ENCODE measurements around the gene H2BW2.

DNA sequence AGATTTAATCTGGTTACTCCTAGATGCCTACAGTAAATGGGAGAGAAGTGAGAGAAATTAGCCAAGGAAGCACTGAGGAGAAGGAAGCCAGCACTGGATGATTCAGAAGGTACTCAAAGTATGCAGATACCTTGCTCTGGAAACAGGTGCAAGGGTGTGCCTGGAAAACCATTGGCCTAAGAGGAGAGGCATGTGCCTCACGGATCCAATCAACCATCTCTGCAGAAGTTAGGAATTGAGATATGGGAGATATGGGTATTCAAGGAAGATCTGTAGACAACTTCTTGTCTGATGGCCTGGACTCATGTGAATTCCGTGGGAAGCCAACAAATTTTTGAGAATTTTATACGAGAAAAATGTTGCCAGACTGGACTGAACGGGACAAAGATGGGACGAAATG lies 30.9 kb upstream of the H2BW2 start:
- TF ChIP-seq, protein P1, sequence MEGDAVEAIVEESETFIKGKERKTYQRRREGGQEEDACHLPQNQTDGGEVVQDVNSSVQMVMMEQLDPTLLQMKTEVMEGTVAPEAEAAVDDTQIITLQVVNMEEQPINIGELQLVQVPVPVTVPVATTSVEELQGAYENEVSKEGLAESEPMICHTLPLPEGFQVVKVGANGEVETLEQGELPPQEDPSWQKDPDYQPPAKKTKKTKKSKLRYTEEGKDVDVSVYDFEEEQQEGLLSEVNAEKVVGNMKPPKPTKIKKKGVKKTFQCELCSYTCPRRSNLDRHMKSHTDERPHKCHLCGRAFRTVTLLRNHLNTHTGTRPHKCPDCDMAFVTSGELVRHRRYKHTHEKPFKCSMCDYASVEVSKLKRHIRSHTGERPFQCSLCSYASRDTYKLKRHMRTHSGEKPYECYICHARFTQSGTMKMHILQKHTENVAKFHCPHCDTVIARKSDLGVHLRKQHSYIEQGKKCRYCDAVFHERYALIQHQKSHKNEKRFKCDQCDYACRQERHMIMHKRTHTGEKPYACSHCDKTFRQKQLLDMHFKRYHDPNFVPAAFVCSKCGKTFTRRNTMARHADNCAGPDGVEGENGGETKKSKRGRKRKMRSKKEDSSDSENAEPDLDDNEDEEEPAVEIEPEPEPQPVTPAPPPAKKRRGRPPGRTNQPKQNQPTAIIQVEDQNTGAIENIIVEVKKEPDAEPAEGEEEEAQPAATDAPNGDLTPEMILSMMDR (IDR thresholded peaks at IDR 0.05), result no peak
- no peak for TF ChIP-seq ZFX (IDR thresholded peaks at IDR 0.05; ENCODE audit: borderline replicate concordance)

Measured in 22Rv1 (cell line).